ENCODE results near the gene SLC39A12.

DNA sequence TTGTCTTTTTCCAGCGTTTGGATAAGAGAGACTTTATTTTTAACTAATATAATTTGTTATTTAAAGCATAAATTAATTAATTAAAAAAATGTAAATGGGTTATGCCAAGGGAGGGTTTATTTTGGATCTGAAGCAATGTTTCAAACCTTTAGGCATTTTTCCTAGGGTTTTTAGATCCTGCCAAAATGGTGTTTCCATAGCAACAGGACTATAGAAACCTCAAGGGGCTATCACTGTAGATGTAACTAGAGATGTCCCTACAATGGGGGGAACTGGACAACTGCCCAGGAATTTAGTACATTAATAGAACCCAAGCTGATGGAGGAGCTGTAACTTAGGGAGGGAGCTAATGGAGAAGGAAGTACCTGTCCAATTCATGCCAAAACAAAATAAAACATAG lies 57.3 kb downstream of the SLC39A12 start:
- TF ChIP-seq RFX5 (IDR thresholded peaks at IDR 0.05; ENCODE audit: low read depth, low read length) (no peak), JUND (IDR thresholded peaks at IDR 0.05; ENCODE audit: low read depth, low read length) (no peak), EP300 (IDR thresholded peaks at IDR 0.05; ENCODE audit: borderline replicate concordance in 1 of 2, control insufficient read depth in 1 of 2, low read depth in 2 of 2, low read length in 2 of 2) (no peak), CBX5 (IDR thresholded peaks at IDR 0.05; ENCODE audit: low read depth) (no peak), IKZF1 (conservative IDR thresholded peaks at IDR 0.05) (no peak), HDAC6 (IDR thresholded peaks at IDR 0.05; ENCODE audit: unreplicated experiment) (no peak), POLR2A (IDR thresholded peaks at IDR 0.05; ENCODE audit: low read depth, low read length) (no peak), PAX8 (IDR thresholded peaks at IDR 0.05) (no peak)
- TF ChIP-seq, protein P1, sequence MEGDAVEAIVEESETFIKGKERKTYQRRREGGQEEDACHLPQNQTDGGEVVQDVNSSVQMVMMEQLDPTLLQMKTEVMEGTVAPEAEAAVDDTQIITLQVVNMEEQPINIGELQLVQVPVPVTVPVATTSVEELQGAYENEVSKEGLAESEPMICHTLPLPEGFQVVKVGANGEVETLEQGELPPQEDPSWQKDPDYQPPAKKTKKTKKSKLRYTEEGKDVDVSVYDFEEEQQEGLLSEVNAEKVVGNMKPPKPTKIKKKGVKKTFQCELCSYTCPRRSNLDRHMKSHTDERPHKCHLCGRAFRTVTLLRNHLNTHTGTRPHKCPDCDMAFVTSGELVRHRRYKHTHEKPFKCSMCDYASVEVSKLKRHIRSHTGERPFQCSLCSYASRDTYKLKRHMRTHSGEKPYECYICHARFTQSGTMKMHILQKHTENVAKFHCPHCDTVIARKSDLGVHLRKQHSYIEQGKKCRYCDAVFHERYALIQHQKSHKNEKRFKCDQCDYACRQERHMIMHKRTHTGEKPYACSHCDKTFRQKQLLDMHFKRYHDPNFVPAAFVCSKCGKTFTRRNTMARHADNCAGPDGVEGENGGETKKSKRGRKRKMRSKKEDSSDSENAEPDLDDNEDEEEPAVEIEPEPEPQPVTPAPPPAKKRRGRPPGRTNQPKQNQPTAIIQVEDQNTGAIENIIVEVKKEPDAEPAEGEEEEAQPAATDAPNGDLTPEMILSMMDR (IDR thresholded peaks at IDR 0.05 in 2 of 3, conservative IDR thresholded peaks at IDR 0.05 in 1 of 3; ENCODE audit: control insufficient read depth in 2 of 3, extremely low read depth in 1 of 3, insufficient read depth in 1 of 3, low read depth in 3 of 3, low read length in 3 of 3), result no peak
- TF ChIP-seq, protein P2, sequence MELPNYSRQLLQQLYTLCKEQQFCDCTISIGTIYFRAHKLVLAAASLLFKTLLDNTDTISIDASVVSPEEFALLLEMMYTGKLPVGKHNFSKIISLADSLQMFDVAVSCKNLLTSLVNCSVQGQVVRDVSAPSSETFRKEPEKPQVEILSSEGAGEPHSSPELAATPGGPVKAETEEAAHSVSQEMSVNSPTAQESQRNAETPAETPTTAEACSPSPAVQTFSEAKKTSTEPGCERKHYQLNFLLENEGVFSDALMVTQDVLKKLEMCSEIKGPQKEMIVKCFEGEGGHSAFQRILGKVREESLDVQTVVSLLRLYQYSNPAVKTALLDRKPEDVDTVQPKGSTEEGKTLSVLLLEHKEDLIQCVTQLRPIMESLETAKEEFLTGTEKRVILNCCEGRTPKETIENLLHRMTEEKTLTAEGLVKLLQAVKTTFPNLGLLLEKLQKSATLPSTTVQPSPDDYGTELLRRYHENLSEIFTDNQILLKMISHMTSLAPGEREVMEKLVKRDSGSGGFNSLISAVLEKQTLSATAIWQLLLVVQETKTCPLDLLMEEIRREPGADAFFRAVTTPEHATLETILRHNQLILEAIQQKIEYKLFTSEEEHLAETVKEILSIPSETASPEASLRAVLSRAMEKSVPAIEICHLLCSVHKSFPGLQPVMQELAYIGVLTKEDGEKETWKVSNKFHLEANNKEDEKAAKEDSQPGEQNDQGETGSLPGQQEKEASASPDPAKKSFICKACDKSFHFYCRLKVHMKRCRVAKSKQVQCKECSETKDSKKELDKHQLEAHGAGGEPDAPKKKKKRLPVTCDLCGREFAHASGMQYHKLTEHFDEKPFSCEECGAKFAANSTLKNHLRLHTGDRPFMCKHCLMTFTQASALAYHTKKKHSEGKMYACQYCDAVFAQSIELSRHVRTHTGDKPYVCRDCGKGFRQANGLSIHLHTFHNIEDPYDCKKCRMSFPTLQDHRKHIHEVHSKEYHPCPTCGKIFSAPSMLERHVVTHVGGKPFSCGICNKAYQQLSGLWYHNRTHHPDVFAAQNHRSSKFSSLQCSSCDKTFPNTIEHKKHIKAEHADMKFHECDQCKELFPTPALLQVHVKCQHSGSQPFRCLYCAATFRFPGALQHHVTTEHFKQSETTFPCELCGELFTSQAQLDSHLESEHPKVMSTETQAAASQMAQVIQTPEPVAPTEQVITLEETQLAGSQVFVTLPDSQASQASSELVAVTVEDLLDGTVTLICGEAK (IDR thresholded peaks at IDR 0.05; ENCODE audit: borderline replicate concordance), result no peak
- TF ChIP-seq, protein P3, sequence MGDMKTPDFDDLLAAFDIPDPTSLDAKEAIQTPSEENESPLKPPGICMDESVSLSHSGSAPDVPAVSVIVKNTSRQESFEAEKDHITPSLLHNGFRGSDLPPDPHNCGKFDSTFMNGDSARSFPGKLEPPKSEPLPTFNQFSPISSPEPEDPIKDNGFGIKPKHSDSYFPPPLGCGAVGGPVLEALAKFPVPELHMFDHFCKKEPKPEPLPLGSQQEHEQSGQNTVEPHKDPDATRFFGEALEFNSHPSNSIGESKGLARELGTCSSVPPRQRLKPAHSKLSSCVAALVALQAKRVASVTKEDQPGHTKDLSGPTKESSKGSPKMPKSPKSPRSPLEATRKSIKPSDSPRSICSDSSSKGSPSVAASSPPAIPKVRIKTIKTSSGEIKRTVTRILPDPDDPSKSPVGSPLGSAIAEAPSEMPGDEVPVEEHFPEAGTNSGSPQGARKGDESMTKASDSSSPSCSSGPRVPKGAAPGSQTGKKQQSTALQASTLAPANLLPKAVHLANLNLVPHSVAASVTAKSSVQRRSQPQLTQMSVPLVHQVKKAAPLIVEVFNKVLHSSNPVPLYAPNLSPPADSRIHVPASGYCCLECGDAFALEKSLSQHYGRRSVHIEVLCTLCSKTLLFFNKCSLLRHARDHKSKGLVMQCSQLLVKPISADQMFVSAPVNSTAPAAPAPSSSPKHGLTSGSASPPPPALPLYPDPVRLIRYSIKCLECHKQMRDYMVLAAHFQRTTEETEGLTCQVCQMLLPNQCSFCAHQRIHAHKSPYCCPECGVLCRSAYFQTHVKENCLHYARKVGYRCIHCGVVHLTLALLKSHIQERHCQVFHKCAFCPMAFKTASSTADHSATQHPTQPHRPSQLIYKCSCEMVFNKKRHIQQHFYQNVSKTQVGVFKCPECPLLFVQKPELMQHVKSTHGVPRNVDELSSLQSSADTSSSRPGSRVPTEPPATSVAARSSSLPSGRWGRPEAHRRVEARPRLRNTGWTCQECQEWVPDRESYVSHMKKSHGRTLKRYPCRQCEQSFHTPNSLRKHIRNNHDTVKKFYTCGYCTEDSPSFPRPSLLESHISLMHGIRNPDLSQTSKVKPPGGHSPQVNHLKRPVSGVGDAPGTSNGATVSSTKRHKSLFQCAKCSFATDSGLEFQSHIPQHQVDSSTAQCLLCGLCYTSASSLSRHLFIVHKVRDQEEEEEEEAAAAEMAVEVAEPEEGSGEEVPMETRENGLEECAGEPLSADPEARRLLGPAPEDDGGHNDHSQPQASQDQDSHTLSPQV (IDR thresholded peaks at IDR 0.05), result no peak
- TF ChIP-seq, protein P4, sequence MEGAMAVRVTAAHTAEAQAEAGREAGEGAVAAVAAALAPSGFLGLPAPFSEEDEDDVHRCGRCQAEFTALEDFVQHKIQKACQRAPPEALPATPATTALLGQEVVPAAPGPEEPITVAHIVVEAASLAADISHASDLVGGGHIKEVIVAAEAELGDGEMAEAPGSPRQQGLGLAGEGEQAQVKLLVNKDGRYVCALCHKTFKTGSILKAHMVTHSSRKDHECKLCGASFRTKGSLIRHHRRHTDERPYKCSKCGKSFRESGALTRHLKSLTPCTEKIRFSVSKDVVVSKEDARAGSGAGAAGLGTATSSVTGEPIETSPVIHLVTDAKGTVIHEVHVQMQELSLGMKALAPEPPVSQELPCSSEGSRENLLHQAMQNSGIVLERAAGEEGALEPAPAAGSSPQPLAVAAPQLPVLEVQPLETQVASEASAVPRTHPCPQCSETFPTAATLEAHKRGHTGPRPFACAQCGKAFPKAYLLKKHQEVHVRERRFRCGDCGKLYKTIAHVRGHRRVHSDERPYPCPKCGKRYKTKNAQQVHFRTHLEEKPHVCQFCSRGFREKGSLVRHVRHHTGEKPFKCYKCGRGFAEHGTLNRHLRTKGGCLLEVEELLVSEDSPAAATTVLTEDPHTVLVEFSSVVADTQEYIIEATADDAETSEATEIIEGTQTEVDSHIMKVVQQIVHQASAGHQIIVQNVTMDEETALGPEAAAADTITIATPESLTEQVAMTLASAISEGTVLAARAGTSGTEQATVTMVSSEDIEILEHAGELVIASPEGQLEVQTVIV (IDR thresholded peaks at IDR 0.05; ENCODE audit: borderline replicate concordance, partially characterized antibody), result no peak
- TF ChIP-seq, protein P5, sequence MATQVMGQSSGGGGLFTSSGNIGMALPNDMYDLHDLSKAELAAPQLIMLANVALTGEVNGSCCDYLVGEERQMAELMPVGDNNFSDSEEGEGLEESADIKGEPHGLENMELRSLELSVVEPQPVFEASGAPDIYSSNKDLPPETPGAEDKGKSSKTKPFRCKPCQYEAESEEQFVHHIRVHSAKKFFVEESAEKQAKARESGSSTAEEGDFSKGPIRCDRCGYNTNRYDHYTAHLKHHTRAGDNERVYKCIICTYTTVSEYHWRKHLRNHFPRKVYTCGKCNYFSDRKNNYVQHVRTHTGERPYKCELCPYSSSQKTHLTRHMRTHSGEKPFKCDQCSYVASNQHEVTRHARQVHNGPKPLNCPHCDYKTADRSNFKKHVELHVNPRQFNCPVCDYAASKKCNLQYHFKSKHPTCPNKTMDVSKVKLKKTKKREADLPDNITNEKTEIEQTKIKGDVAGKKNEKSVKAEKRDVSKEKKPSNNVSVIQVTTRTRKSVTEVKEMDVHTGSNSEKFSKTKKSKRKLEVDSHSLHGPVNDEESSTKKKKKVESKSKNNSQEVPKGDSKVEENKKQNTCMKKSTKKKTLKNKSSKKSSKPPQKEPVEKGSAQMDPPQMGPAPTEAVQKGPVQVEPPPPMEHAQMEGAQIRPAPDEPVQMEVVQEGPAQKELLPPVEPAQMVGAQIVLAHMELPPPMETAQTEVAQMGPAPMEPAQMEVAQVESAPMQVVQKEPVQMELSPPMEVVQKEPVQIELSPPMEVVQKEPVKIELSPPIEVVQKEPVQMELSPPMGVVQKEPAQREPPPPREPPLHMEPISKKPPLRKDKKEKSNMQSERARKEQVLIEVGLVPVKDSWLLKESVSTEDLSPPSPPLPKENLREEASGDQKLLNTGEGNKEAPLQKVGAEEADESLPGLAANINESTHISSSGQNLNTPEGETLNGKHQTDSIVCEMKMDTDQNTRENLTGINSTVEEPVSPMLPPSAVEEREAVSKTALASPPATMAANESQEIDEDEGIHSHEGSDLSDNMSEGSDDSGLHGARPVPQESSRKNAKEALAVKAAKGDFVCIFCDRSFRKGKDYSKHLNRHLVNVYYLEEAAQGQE (IDR thresholded peaks at IDR 0.05; ENCODE audit: low read depth, low read length), result no peak
- TF ChIP-seq, protein P6, sequence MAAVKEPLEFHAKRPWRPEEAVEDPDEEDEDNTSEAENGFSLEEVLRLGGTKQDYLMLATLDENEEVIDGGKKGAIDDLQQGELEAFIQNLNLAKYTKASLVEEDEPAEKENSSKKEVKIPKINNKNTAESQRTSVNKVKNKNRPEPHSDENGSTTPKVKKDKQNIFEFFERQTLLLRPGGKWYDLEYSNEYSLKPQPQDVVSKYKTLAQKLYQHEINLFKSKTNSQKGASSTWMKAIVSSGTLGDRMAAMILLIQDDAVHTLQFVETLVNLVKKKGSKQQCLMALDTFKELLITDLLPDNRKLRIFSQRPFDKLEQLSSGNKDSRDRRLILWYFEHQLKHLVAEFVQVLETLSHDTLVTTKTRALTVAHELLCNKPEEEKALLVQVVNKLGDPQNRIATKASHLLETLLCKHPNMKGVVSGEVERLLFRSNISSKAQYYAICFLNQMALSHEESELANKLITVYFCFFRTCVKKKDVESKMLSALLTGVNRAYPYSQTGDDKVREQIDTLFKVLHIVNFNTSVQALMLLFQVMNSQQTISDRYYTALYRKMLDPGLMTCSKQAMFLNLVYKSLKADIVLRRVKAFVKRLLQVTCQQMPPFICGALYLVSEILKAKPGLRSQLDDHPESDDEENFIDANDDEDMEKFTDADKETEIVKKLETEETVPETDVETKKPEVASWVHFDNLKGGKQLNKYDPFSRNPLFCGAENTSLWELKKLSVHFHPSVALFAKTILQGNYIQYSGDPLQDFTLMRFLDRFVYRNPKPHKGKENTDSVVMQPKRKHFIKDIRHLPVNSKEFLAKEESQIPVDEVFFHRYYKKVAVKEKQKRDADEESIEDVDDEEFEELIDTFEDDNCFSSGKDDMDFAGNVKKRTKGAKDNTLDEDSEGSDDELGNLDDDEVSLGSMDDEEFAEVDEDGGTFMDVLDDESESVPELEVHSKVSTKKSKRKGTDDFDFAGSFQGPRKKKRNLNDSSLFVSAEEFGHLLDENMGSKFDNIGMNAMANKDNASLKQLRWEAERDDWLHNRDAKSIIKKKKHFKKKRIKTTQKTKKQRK (IDR thresholded peaks at IDR 0.05; ENCODE audit: low read depth, low read length), result no peak
